H9 (cell line): ENCODE data around the gene IL1RL1. TPM values are rescaled to one million over a fixed set of nuclear protein-coding genes. Genes with fewer than 3 reads are reported as not detected.

Experiments
- DNase-seq: peaks from one replicate; pipeline ENCODE4 v3.0.0-alpha.2; 2017
- H2AFZ ChIP-seq: one replicate; pipeline ENCODE4 v1.6.1; 2013; ENCODE audit warnings: mild to moderate bottlenecking, low read length, control low read depth, moderate library complexity
- H2AK5ac ChIP-seq: 2 replicates; pipeline ENCODE4 v1.6.1; 2013; ENCODE audit warnings: low read length, control low read depth, mixed read lengths; ENCODE audit not compliant: insufficient read length
- H2BK120ac ChIP-seq: one replicate; pipeline ENCODE4 v1.6.1; 2013; ENCODE audit warnings: low read depth, mild to moderate bottlenecking, low read length, control low read depth, inconsistent platforms; ENCODE audit not compliant: poor library complexity, severe bottlenecking
- H2BK12ac ChIP-seq: 2 replicates; pipeline ENCODE4 v1.6.1; 2013; ENCODE audit warnings: low read length, control low read depth, mixed read lengths, low read depth; ENCODE audit not compliant: insufficient read length
- H2BK15ac ChIP-seq: 2 replicates; pipeline ENCODE4 v1.6.1; 2013; ENCODE audit warnings: low read depth, low read length, control low read depth
- H2BK20ac ChIP-seq: one replicate; pipeline ENCODE4 v1.6.1; 2013; ENCODE audit warnings: low read depth, mild to moderate bottlenecking, low read length, control low read depth, inconsistent platforms; ENCODE audit not compliant: poor library complexity, severe bottlenecking
- H2BK5ac ChIP-seq: 2 replicates; pipeline ENCODE4 v1.6.1; 2013; ENCODE audit warnings: low read length, control low read depth, mixed read lengths; ENCODE audit not compliant: insufficient read length
- H3K14ac ChIP-seq: 2 replicates; pipeline ENCODE4 v1.6.1; 2013; ENCODE audit warnings: low read length, control low read depth; ENCODE audit not compliant: insufficient read depth
- H3K18ac ChIP-seq: 2 replicates; pipeline ENCODE4 v1.6.1; 2013; ENCODE audit warnings: low read depth, mild to moderate bottlenecking, mixed read lengths, low read length, control low read depth; ENCODE audit not compliant: insufficient read length
- H3K23ac ChIP-seq: 2 replicates; pipeline ENCODE4 v1.6.1; 2013; ENCODE audit warnings: low read length, control low read depth, mixed read lengths, low read depth; ENCODE audit not compliant: insufficient read length
- H3K23me2 ChIP-seq: 2 replicates; pipeline ENCODE4 v1.6.1; 2013; ENCODE audit warnings: low read depth, mild to moderate bottlenecking, mixed read lengths, low read length, control low read depth; ENCODE audit not compliant: insufficient read length, poor library complexity, severe bottlenecking
- H3K27ac ChIP-seq: 2 replicates; pipeline ENCODE4 v1.5.1; 2013; ENCODE audit warnings: low read length, control low read depth, mixed read lengths, low read depth; ENCODE audit not compliant: insufficient read length
- H3K27me3 ChIP-seq: 2 replicates; pipeline ENCODE4 v1.6.1; 2013; ENCODE audit warnings: low read length, control low read depth, inconsistent platforms; ENCODE audit not compliant: insufficient read depth
- H3K4ac ChIP-seq: 2 replicates; pipeline ENCODE4 v1.6.1; 2013; ENCODE audit warnings: low read depth, mild to moderate bottlenecking, control low read depth, inconsistent platforms, low read length, moderate library complexity
- H3K4me1 ChIP-seq: 2 replicates; pipeline ENCODE4 v1.6.1; 2013; ENCODE audit warnings: low read length, control low read depth, inconsistent platforms; ENCODE audit not compliant: insufficient read depth
- H3K4me2 ChIP-seq: 2 replicates; pipeline ENCODE4 v1.6.1; 2013; ENCODE audit warnings: low read length, control low read depth, mixed read lengths; ENCODE audit not compliant: insufficient read length, insufficient read depth
- H3K56ac ChIP-seq: 2 replicates; pipeline ENCODE4 v1.6.1; 2013; ENCODE audit warnings: low read depth, mild to moderate bottlenecking, mixed read lengths, low read length, control low read depth; ENCODE audit not compliant: insufficient read length
- H3K79me1 ChIP-seq: 2 replicates; pipeline ENCODE4 v1.6.1; 2013; ENCODE audit warnings: low read depth, mild to moderate bottlenecking, moderate library complexity, low read length, control low read depth, inconsistent platforms; ENCODE audit not compliant: insufficient read depth, poor library complexity, severe bottlenecking
- H3K79me2 ChIP-seq: 2 replicates; pipeline ENCODE4 v1.6.1; 2013; ENCODE audit warnings: low read length, control low read depth, inconsistent platforms; ENCODE audit not compliant: insufficient read depth
- H3K9ac ChIP-seq: 2 replicates; pipeline ENCODE4 v1.6.1; 2013; ENCODE audit warnings: low read length, control low read depth, mixed read lengths; ENCODE audit not compliant: insufficient read length; ENCODE audit errors: extremely low read depth
- H3K9me3 ChIP-seq: one replicate; pipeline ENCODE4 v1.6.1; 2013; ENCODE audit warnings: low read depth, low read length, inconsistent platforms; ENCODE audit not compliant: control insufficient read depth
- H3T11ph ChIP-seq: one replicate; pipeline ENCODE4 v1.6.1; 2013; ENCODE audit warnings: mild to moderate bottlenecking, low read length, control low read depth, inconsistent platforms
- H4K20me1 ChIP-seq: one replicate; pipeline ENCODE4 v1.6.1; 2013; ENCODE audit not compliant: control insufficient read depth, insufficient read length, insufficient read depth
- H4K5ac ChIP-seq: 2 replicates; pipeline ENCODE4 v1.6.1; 2013; ENCODE audit warnings: low read depth, mild to moderate bottlenecking, mixed read lengths, low read length, control low read depth; ENCODE audit not compliant: insufficient read length
- H4K8ac ChIP-seq: replicated peaks from 2 replicates; pipeline ENCODE4 v1.6.1; 2013; ENCODE audit warnings: low read length, control low read depth, mixed read lengths, low read depth; ENCODE audit not compliant: insufficient read length
- H4K91ac ChIP-seq: 2 replicates; pipeline ENCODE4 v1.6.1; 2013; ENCODE audit warnings: low read depth, mild to moderate bottlenecking, moderate library complexity, mixed read lengths, low read length, control low read depth; ENCODE audit not compliant: insufficient read length
- H3K27ac Mint-ChIP-seq, 3 experiments: 2 replicates in 2 of 3; 3 replicates in 1 of 3; pipeline ENCODE4 v1.8.0; 2020 to 2021; ENCODE audit warnings: mixed read lengths in 3 of 3, mild to moderate bottlenecking in 1 of 3, moderate library complexity in 1 of 3
- H3K27me3 Mint-ChIP-seq: 2 replicates; pipeline ENCODE4 v1.8.0; 2021; ENCODE audit warnings: low read depth, mild to moderate bottlenecking, moderate library complexity, mixed read lengths
- H3K36me3 Mint-ChIP-seq, 3 experiments: 2 replicates in 2 of 3; 3 replicates in 1 of 3; pipeline ENCODE4 v1.8.0; 2020 to 2021; ENCODE audit warnings: low read depth in 3 of 3, mixed read lengths in 3 of 3; ENCODE audit not compliant: insufficient read depth in 1 of 3
- H3K4me1 Mint-ChIP-seq, 2 experiments: 2 replicates each; pipeline ENCODE4 v1.8.0; 2020; ENCODE audit warnings: mixed read lengths in 2 of 2
- H3K4me3 Mint-ChIP-seq, 2 experiments: 2 replicates in 1 of 2; 3 replicates in 1 of 2; pipeline ENCODE4 v1.8.0; 2020 to 2021; ENCODE audit warnings: mild to moderate bottlenecking in 2 of 2, mixed read lengths in 2 of 2, moderate library complexity in 1 of 2
- H3K9me3 Mint-ChIP-seq, 2 experiments: 2 replicates in 1 of 2; 3 replicates in 1 of 2; pipeline ENCODE4 v1.8.0; 2020; ENCODE audit warnings: mild to moderate bottlenecking in 2 of 2, mixed read lengths in 2 of 2, moderate library complexity in 1 of 2
- WGBS: extraction: QIAGEN DNeasy Blood & Tissue Kit; methylation state at CpG from one replicate; pipeline ENCODE4 v1.1.7; 2013; ENCODE audit warnings: missing lambda C conversion rate, low lambda C conversion rate, mixed read lengths; ENCODE audit not compliant: insufficient read length; ENCODE audit errors: extremely low coverage; 5-methylcytosine and 5-hydroxymethylcytosine counted together
- total RNA-seq: library from RNA; stranded (reverse); gene quantifications from 2 replicates; pipeline ENCODE4 v1.2.1, GENCODE V29; 2021
- TF ChIP-seq, protein P1 (sequence below): fragments of 200-600 bp; sonication (generic); conservative IDR thresholded peaks from 3 replicates; pipeline ENCODE4 v1.8.0; 2021; ENCODE audit warnings: antibody characterized with exemption, mild to moderate bottlenecking

Gene IL1RL1
- total RNA-seq, 1 experiment from 2014 or later = not detected

DNA sequence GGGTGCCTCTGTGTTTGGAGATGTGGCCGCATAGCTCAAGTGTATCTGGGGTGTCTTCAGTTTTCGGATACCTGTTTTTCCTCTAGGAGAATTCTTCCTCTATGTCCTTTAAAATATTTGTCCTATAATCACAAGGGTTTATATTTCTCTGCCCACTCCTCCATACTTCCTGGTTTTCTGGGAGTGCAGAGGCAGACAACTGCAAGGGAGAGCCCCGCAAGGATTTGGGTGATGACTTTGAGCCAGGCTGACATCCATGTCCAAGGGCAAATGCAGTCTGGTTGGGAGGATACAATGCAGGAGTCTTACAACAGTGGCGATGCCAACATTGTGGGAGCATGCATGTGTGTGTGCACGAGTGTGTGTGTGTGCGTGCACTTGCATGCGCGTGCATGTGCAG lies 2.1 kb downstream of the IL1RL1 start:
- H3K4me1 Mint-ChIP-seq = no peaks in the 10 kb centered on the region

More for the DNA sequence above, 2.1 kb downstream of the IL1RL1 start:
- Histone ChIP-seq H3K4ac (no peak overlapping the region), H2AK5ac (no peak overlapping the region), H4K5ac (no peak overlapping the region), H3K27me3 (no peaks in the 10 kb centered on the region), H2AFZ (no peak overlapping the region), H3K27ac (no peak overlapping the region), H3K14ac (no peak overlapping the region), H2BK120ac (no peak overlapping the region), H3K79me1 (no peaks in the 10 kb centered on the region), H4K20me1 (no peaks in the 10 kb centered on the region), H3K79me2 (no peaks in the 10 kb centered on the region), H3K23me2 (no peaks in the 10 kb centered on the region), H2BK5ac (no peak overlapping the region), H2BK20ac (no peak overlapping the region), H4K8ac (peak overlapping the region; percentile 53), H3K9ac (no peak overlapping the region), H3K56ac (peak overlapping the region; percentile 22), H3K9me3 (no peaks in the 10 kb centered on the region), H3K18ac (no peak overlapping the region), H2BK15ac (no peak overlapping the region), H3T11ph (no peak overlapping the region), H3K23ac (no peak overlapping the region), H2BK12ac (no peak overlapping the region), H3K4me1 (no peaks in the 10 kb centered on the region), H4K91ac (no peak overlapping the region), H3K4me2 (no peak overlapping the region)
- peaks cover 2% of the 10 kb centered on the region; the same call in 1 of the 2 replicates for H3K27me3 Mint-ChIP-seq
- no peak overlapping the region for H3K27ac Mint-ChIP-seq
- no peak for DNase-seq
- peaks cover 0 to 6% of the 10 kb centered on the region in 2 experiments; a peak in 4 of 5 replicates for H3K9me3 Mint-ChIP-seq
- 0 out of 7 replicates have a peak, but pooled peaks cover 0 to 2% (median 0%) of the 10 kb centered on the region in 3 experiments for H3K36me3 Mint-ChIP-seq
- H3K4me3 Mint-ChIP-seq = no peak overlapping the region
- TF ChIP-seq, protein P1, sequence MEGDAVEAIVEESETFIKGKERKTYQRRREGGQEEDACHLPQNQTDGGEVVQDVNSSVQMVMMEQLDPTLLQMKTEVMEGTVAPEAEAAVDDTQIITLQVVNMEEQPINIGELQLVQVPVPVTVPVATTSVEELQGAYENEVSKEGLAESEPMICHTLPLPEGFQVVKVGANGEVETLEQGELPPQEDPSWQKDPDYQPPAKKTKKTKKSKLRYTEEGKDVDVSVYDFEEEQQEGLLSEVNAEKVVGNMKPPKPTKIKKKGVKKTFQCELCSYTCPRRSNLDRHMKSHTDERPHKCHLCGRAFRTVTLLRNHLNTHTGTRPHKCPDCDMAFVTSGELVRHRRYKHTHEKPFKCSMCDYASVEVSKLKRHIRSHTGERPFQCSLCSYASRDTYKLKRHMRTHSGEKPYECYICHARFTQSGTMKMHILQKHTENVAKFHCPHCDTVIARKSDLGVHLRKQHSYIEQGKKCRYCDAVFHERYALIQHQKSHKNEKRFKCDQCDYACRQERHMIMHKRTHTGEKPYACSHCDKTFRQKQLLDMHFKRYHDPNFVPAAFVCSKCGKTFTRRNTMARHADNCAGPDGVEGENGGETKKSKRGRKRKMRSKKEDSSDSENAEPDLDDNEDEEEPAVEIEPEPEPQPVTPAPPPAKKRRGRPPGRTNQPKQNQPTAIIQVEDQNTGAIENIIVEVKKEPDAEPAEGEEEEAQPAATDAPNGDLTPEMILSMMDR = no peak
- WGBS = no CpG with 5 or more reads among the region's 8 CpGs
